T follicular helper cell (primary cell): ENCODE measurements around the gene GAL3ST1.
"Not testable (repeated sequence)": the region's sequence is repeated elsewhere in the genome, so short reads cannot be mapped to it uniquely, and the experiment has no call there.

Experiments
- DNase-seq: peaks from one replicate; pipeline ENCODE4 v3.0.0-alpha.2; 2020; ENCODE audit warnings: low read depth

GAL3ST1 gene

GRCh38 chr22:30564045-30564760 is 10.3 kb downstream of the GAL3ST1 start:
- DNase-seq, result no peak

GRCh38 chr22:30562366-30562765 is 12.1 kb downstream of the GAL3ST1 start:
- DNase-seq, result no peak

DNA sequence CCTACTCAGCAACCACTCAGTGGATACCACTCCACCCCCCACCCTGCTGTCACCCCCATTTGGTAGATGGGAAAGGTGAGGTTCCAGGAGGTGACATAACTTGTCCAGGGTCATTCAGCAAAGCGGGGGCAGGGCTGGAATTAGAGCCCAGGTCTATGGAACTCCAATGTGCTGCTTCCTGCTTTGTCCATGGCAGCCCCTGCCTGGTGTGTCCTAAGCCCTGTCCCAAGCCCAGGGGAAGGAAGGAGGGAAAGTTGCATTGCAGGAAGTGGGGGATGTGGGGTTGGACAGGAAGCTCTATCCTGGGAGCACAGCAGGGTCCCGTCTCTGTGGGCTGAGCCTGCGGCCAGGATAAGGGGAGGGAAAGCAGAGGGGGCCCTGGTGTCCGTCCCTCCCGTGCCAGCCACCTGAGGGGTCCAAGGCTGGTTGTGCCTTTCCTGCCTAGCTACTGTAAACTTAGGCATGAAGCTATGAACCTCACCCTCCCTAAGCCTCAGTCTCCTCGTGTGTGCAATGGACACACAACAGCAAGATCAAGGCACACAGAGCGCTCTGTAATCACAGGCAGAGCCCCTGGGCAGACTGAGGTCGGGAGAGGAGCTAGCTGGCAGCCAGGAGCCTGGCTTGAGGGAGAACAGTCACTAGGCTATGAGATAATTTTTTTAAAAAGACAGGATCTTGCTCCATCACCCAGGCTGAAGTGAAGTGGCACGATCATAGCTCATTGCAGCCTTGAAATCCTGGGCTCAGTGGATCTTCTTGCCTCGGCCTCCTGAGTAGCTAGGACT is 12.9 kb downstream of the GAL3ST1 start:
- no peak for DNase-seq

GRCh38 chr22:30560643-30561202 is 13.7 kb downstream of the GAL3ST1 start:
- DNase-seq, result not testable (repeated sequence)

DNA sequence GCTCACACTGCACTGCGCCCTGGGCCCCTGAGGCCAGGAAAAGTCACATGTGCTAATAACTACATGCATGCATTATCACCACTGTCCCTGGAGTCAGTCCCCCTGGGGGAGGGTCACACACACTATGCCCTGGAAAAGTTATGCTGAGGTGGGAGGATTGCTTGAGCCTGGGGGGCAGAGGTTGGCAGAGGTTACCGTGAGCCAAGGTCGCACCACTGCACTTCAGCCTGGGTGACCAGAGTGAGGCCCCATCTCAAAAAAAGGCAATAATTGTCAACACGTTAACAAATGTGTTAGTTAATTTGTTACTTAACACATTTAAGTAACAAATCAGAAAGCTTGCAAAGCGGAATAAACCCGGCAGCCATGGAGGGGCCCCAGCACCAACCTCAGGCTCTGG is 14.6 kb downstream of the GAL3ST1 start:
- DNase-seq, result no peak

GRCh38 chr22:30557243-30557642 is 17.2 kb downstream of the GAL3ST1 start:
- DNase-seq, result no peak

GRCh38 chr22:30556388-30556787 is 18.1 kb downstream of the GAL3ST1 start:
- DNase-seq, result no peak

DNA sequence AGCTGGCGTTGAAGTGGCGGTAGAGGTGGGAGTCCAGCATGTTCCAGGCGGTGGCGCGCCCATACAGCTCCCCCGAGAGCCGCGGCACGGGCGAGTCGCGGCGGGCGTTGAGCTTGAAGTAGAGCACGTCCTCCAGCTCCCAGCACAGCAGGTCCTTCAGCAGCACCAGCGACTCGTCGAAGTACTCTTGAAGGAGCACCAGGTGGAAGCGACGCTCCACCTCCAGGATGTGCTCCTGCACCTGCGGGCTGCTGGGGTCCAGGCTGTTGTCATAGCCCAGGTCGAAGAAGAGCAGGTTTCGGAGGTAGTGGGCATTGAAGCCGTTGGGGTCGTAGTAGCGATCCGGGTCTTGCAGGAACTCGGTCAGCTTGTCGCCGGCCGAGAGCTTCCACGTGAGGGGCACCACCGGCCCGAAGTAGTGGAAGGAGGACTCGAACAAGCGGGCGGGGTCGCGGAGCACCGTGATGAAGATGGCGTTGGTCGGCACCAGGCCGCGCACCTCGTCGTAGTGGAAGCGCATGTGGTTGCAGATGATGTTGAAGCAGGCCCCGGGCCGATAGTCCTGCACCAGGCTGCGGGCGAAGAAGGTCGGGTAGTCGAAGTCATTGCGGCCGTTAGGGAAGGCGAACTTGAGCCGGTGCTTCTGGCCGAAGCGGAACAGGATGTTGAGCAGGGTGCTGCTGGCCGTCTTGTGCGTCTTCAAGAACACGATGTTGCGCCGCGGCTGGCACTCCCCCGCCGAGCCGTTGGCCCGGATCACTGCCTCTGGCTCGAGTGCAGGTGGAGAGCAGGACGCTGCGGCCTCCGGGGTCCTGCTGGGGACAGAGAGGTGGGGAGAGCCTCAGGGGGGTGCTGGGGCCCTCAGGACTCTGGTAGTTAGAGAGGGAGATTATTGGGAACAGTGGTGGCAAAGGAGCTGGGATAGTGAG is 18.9 kb downstream of the GAL3ST1 start:
- DNase-seq, result no peak

- DNase-seq, result no peak
These were observed 20.5 kb downstream of the GAL3ST1 start for GRCh38 chr22:30553971-30554370.

GRCh38 chr22:30552719-30553118 is 21.7 kb downstream of the GAL3ST1 start:
- no peak for DNase-seq

DNA sequence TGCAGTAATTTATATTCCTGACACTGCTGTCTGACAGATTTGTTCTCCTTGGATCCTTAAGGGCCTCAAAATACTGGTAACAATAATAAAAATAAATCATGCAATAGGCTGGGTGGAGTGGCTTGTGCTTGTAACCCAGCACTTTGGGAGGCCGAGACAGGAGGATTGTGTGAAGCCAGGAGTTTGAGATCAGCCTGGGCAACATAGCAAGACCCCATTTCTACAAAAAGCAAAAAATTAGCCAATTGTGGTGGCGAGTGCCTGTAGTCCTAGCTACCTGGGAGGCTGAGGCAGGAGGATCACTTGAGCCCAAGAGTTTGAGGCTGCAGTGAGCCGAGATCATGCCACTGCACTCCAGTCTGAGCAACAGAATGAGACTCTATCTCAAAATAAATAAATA is 22.7 kb downstream of the GAL3ST1 start:
- not testable (repeated sequence) for DNase-seq

DNA sequence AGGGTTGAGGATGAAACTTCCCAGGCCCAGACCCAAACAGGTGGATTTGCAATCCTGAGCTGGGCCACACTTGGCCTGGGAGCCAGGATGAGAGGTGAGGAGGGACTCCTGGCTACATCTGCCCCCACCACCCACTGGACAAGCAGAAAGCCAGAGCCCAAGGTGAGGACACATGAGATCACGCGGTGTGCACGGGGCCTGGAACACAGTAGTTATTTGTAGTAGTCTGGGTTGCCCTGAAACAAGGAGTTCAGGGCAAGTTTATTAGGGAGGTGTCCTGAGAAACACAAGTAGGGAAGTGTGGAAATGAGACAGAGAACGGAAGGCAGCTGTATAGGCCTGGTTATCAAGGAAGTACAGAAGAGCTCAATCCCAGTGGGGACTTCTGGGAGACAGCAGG is 27.3 kb downstream of the GAL3ST1 start:
- DNase-seq, result no peak

- DNase-seq, result no peak
These were observed 27.8 kb downstream of the GAL3ST1 start, which contains the start of gene SEC14L6 for GRCh38 chr22:30546616-30547015. TSS of gene SEC14L6 (minus strand) at chr22:30546741. CDS start at chr22:30546682, 59 bp downstream.

GRCh38 chr22:30542811-30543188 is 31.7 kb downstream of the GAL3ST1 start:
- no peak for DNase-seq

DNA sequence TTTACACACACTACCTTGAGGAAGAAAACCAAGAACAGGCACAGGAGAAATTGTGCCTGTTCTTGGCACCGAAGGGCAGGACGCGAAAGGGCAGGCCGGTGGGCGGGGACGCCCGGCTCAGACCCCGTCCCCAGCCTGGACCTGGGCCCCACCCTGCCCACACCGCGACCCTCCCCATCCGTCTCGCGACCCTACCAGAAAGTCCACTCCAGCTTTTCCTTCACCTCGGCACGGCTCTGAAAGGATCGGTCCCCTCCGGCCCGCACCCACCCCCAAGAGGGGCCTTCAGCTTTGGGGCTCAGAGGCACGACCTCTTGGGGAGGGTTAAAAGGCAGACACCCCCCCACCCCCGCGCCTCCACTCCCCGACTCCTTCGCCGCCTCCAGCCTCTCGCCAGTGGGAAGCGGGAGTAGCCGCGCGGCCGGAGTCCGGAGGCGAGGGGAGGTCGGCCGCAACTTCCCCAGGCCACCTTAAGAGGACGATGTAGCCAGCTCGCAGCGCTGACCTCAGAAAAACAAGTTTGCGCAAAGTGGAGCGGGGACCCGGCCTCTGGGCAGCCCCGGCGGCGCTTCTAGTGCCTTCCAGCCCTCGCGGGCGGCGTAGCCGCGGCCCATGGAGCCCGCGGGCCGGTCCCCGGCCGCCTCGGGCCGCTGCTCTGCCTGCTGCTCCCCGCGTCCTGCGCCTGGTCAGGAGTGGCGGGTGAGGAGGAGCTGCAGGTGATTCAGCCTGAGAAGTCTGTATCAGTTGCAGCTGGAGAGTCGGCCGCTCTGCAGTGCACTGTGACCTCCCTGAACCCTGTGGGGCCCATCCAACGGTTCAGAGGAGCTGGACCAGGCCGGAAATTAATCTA is 32.3 kb downstream of the GAL3ST1 start:
- no peak for DNase-seq

GRCh38 chr22:30541511-30541910 is 33.0 kb downstream of the GAL3ST1 start:
- DNase-seq, result not testable (repeated sequence)

- no peak for DNase-seq
These were observed 35.1 kb downstream of the GAL3ST1 start for GRCh38 chr22:30539368-30539767.

GRCh38 chr22:30538280-30538679 is 36.2 kb downstream of the GAL3ST1 start:
- no peak for DNase-seq

- no peak for DNase-seq
These were observed 37.3 kb downstream of the GAL3ST1 start for GRCh38 chr22:30537083-30537731.

GRCh38 chr22:30535182-30535581 is 39.3 kb downstream of the GAL3ST1 start:
- DNase-seq, result no peak
